DOHH2 (cell line): ENCODE results near the gene F2R.

Experiments
- H3F3A ChIP-seq: fragments of 200-600 bp; sonication (generic), shearing (Covaris generic); 2 replicates; pipeline ENCODE4 v1.6.0; 2016; ENCODE audit warnings: antibody characterized with exemption, mild to moderate bottlenecking; ENCODE audit not compliant: control insufficient read depth, insufficient read depth
- H3K27ac ChIP-seq: fragments of 200-600 bp; sonication (generic); 2 replicates; pipeline ENCODE4 v1.5.1; 2014; ENCODE audit warnings: low read depth, mild to moderate bottlenecking, low read length, moderate library complexity
- H3K27me3 ChIP-seq: fragments of 200-600 bp; sonication (generic); 2 replicates; pipeline ENCODE4 v1.6.1; 2014; ENCODE audit warnings: mild to moderate bottlenecking, low read length, mixed read lengths; ENCODE audit not compliant: control insufficient read depth
- H3K36me3 ChIP-seq: fragments of 200-600 bp; sonication (generic); 2 replicates; pipeline ENCODE4 v1.6.1; 2014; ENCODE audit warnings: mild to moderate bottlenecking, low read length, moderate library complexity, mixed read lengths; ENCODE audit not compliant: control insufficient read depth
- H3K4me1 ChIP-seq: fragments of 200-600 bp; sonication (generic); 2 replicates; pipeline ENCODE4 v1.6.1; 2014; ENCODE audit warnings: mild to moderate bottlenecking, low read length, mixed read lengths; ENCODE audit not compliant: control insufficient read depth
- H3K4me2 ChIP-seq: fragments of 200-600 bp; sonication (generic); 2 replicates; pipeline ENCODE4 v1.6.0; 2014; ENCODE audit warnings: mild to moderate bottlenecking, low read length, moderate library complexity
- H3K4me3 ChIP-seq: fragments of 200-600 bp; sonication (generic); 2 replicates; pipeline ENCODE4 v1.5.1; 2014; ENCODE audit warnings: mild to moderate bottlenecking, low read length, mixed read lengths
- H3K79me2 ChIP-seq: fragments of 200-600 bp; sonication (generic); 2 replicates; pipeline ENCODE4 v1.6.1; 2014; ENCODE audit warnings: mild to moderate bottlenecking, low read length, mixed read lengths; ENCODE audit not compliant: control insufficient read depth
- H3K9me2 ChIP-seq: fragments of 200-600 bp; sonication (generic); replicated peaks from 2 replicates; pipeline ENCODE4 v1.6.1; 2014; ENCODE audit warnings: mild to moderate bottlenecking, low read length, mixed read lengths; ENCODE audit not compliant: control insufficient read depth
- H3K9me3 ChIP-seq: fragments of 200-600 bp; sonication (generic); 2 replicates; pipeline ENCODE4 v1.6.1; 2014; ENCODE audit warnings: antibody characterized with exemption, low read length, mixed read lengths; ENCODE audit not compliant: control insufficient read depth, insufficient read depth
- H4K20me1 ChIP-seq: fragments of 200-600 bp; sonication (generic); 2 replicates; pipeline ENCODE4 v1.6.0; 2014; ENCODE audit warnings: low read depth, mild to moderate bottlenecking, antibody characterized with exemption, low read length, moderate library complexity; ENCODE audit not compliant: control insufficient read depth, insufficient read depth
- EZH2phosphoT487 ChIP-seq: fragments of 200-600 bp; sonication (generic); IDR thresholded peaks from 2 replicates; pipeline ENCODE4 v1.6.1; 2017; ENCODE audit warnings: borderline replicate concordance, mild to moderate bottlenecking, antibody characterized with exemption, low read length, moderate library complexity, mixed read lengths
- TF ChIP-seq, protein P1 (sequence below): fragments of 200-600 bp; sonication (generic); IDR thresholded peaks from one replicate; pipeline ENCODE4 v1.5.1; 2014; ENCODE audit warnings: antibody characterized with exemption, mild to moderate bottlenecking, low read depth, low read length; ENCODE audit not compliant: poor library complexity, severe bottlenecking

The F2R gene

DNA sequence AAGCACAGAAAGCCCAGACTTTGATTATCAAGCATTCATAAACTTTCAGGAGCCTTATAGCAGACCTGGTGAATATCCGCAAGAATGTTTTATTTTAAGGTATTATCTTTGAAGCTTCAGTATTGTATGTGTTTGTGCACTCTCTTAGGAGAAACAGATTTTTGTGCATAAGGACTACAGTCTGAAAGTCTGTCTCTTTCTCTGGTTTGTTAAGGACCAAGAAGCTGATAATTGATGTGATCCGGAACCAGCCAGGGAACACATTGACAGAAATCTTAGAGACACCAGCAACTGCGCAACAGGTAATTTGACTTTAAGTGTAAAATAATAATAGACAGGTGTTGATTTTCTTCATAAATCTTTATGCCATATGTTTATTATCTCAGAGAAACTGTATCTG, 22.8 kb upstream of the F2R start:
- Histone ChIP-seq H3K36me3 (peaks cover 33% of the 10 kb centered on the region), H3K4me2 (no peak overlapping the region), H3F3A (peaks cover 6% of the 10 kb centered on the region; the same call in 1 of the 2 replicates), H3K27me3 (no peaks in the 10 kb centered on the region), H3K27ac (no peak overlapping the region), H3K9me2 (no peaks in the 10 kb centered on the region), H4K20me1 (no peaks in the 10 kb centered on the region), H3K9me3 (no peaks in the 10 kb centered on the region), H3K4me3 (no peak overlapping the region), H3K79me2 (no peaks in the 10 kb centered on the region), H3K4me1 (peaks cover 9% of the 10 kb centered on the region)
- no peak for TF ChIP-seq EZH2phosphoT487
- TF ChIP-seq, protein P1, sequence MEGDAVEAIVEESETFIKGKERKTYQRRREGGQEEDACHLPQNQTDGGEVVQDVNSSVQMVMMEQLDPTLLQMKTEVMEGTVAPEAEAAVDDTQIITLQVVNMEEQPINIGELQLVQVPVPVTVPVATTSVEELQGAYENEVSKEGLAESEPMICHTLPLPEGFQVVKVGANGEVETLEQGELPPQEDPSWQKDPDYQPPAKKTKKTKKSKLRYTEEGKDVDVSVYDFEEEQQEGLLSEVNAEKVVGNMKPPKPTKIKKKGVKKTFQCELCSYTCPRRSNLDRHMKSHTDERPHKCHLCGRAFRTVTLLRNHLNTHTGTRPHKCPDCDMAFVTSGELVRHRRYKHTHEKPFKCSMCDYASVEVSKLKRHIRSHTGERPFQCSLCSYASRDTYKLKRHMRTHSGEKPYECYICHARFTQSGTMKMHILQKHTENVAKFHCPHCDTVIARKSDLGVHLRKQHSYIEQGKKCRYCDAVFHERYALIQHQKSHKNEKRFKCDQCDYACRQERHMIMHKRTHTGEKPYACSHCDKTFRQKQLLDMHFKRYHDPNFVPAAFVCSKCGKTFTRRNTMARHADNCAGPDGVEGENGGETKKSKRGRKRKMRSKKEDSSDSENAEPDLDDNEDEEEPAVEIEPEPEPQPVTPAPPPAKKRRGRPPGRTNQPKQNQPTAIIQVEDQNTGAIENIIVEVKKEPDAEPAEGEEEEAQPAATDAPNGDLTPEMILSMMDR, result no peak

DNA sequence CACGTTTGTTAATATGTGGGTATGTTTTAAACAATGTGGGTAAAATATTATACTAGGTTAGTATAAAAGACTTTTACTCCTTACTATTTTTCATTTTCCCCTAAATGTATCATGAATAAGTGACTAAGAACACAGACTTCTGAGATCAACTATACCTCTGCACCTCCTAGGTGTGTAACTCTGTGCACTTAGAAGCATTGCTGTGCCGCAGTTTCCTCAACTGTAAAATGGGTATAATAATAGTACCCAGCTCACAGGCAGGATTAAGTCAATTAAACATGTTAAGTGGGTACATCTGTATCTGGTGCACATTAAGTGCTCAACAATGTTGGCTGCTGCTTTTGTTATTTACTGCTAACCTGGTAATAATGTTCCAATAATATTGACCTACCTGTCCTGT, 21.6 kb upstream of the F2R start:
- TF ChIP-seq, protein P1, result no peak
- TF ChIP-seq EZH2phosphoT487, result no peak
- Histone ChIP-seq H3K4me2 (no peak overlapping the region), H3K4me3 (no peak overlapping the region), H3K79me2 (no peaks in the 10 kb centered on the region), H4K20me1 (no peaks in the 10 kb centered on the region), H3K27me3 (no peaks in the 10 kb centered on the region), H3F3A (peaks cover 6% of the 10 kb centered on the region; the same call in 1 of the 2 replicates), H3K9me3 (no peaks in the 10 kb centered on the region), H3K9me2 (no peaks in the 10 kb centered on the region), H3K36me3 (peaks cover 35% of the 10 kb centered on the region), H3K4me1 (peaks cover 9% of the 10 kb centered on the region), H3K27ac (no peak overlapping the region)

DNA sequence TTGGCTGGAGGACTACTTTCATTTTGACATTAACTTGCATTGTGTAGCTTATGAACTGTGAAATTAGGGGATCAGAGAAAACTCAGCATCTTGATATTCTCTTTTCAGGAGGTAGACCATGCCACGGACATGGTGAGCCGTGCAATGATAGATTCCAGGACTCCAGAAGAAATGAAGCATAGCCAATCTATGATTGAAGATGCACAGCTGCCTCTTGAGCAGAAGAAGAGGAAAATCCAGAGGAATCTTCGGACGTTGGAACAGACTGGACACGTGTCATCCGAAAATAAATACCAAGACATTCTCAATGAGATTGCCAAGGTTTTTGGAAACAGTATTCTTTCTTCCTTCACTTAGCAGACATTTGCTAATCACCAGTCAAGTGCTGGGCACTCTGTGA, 20.6 kb upstream of the F2R start:
- Histone ChIP-seq H3K27me3 (no peaks in the 10 kb centered on the region), H3K27ac (no peak overlapping the region), H3F3A (peaks cover 6% of the 10 kb centered on the region; the same call in 1 of the 2 replicates), H4K20me1 (no peaks in the 10 kb centered on the region), H3K9me3 (no peaks in the 10 kb centered on the region), H3K9me2 (no peaks in the 10 kb centered on the region), H3K4me1 (peaks cover 9% of the 10 kb centered on the region), H3K4me3 (no peak overlapping the region), H3K36me3 (peaks cover 34% of the 10 kb centered on the region), H3K79me2 (no peaks in the 10 kb centered on the region), H3K4me2 (no peak overlapping the region)
- no peak for TF ChIP-seq EZH2phosphoT487
- TF ChIP-seq, protein P1, result no peak
